Esophagus squamous epithelium (tissue), 5 donors: Measurements from ENCODE around the gene ZNF892. TPM values are rescaled to one million over a fixed set of nuclear protein-coding genes. Genes with fewer than 3 reads are reported as not detected.
"Not testable (repeated sequence)": the region's sequence is repeated elsewhere in the genome, so short reads cannot be mapped to it uniquely, and the experiment has no call there.

ENCODE experiments used
- DNase-seq: peaks from one replicate; lab custom pipeline; 2025; lab: John Stamatoyannopoulos, UW
- H3K27ac ChIP-seq, 4 donors: fragments of 200-600 bp; sonication (generic); one replicate each; pipeline ENCODE4 v1.5.1; 2016 to 2019; ENCODE audit warnings: mild to moderate bottlenecking in 1 of 4
- H3K27me3 ChIP-seq, 4 donors: fragments of 200-600 bp; sonication (generic); 1 replicate in 3 of 4; 2 replicates in 1 of 4; pipeline versions ENCODE4 v1.5.1 to v1.6.0; 2017 to 2021; ENCODE audit warnings: antibody characterized with exemption in 1 of 4
- H3K36me3 ChIP-seq, 3 donors: fragments of 200-600 bp; sonication (generic); one replicate each; pipeline ENCODE4 v1.5.1; 2016 to 2019
- H3K4me1 ChIP-seq, 3 donors: fragments of 200-600 bp; sonication (generic); one replicate each; pipeline ENCODE4 v1.5.1; 2017 to 2019
- H3K4me3 ChIP-seq, 4 donors: fragments of 200-600 bp; sonication (generic); 1 replicate in 3 of 4; 2 replicates in 1 of 4; pipeline ENCODE4 v1.5.1; 2016 to 2019; ENCODE audit warnings: mild to moderate bottlenecking in 2 of 4, moderate library complexity in 1 of 4
- H3K9me3 ChIP-seq, 3 donors: fragments of 200-600 bp; sonication (generic); one replicate each; pipeline ENCODE4 v1.5.1; 2016 to 2019
- POLR2A ChIP-seq, 4 donors: fragments of 450-650 bp; IDR thresholded peaks; one replicate each; pipeline ENCODE4 v1.6.1; 2017; ENCODE audit warnings: antibody characterized with exemption in 4 of 4, mild to moderate bottlenecking in 4 of 4, moderate library complexity in 3 of 4
- WGBS, 2 donors: methylation state at CpG; one replicate each; pipeline ENCODE4 v1.1.5; 2018; 5-methylcytosine and 5-hydroxymethylcytosine counted together
- intact Hi-C: fragments of 100-400 bp; cut with DNase I; formaldehyde crosslinking; loops from one replicate; pipeline ENCODE4 v1.15.0; 2022
- total RNA-seq, 4 donors: library from RNA; depleted of rRNA; stranded (reverse); fragments of >200 nt; gene quantifications; one replicate each; pipeline ENCODE4 v1.1.0, GENCODE V29; 2016
- TF ChIP-seq, protein P1 (sequence below), 6 experiments: fragments of 450-650 bp in 4 of 6; fragments of 200-600 bp in 2 of 6; sonication (generic) in 2 of 6; IDR thresholded peaks; one replicate each; pipeline ENCODE4 v1.5.1; 2016 to 2019; ENCODE audit warnings: antibody characterized with exemption in 6 of 6, mild to moderate bottlenecking in 4 of 6, moderate library complexity in 4 of 6
- donor health status: DM: yes; HTN: yes; CAD: no.

The ZNF892 gene
- total RNA-seq, 4 donors from 2014 or later: 1.9 to 4.7 (median 4.1) TPM

DNA sequence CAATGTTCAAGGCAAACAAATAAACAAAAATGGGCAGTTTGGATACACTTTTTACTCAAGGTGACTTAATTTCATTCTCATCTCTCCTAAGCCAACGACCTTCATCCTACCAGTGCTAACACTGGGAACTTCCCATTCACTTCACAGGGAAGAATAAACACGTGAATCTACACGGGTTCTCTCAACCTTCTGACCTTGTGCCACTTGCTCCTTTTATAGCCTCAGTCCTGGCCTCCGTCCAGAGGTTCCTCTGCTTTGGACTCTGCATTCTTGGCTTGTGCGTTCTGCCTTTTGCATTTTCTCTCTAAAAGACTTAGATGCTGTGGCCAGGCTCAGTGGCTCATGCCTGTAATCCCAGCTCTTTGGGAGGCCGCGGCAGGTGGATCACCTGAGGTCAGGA, 27.9 kb upstream of the ZNF892 start:
- TF ChIP-seq POLR2A (IDR thresholded peaks at IDR 0.05): no peak
- TF ChIP-seq, protein P1, sequence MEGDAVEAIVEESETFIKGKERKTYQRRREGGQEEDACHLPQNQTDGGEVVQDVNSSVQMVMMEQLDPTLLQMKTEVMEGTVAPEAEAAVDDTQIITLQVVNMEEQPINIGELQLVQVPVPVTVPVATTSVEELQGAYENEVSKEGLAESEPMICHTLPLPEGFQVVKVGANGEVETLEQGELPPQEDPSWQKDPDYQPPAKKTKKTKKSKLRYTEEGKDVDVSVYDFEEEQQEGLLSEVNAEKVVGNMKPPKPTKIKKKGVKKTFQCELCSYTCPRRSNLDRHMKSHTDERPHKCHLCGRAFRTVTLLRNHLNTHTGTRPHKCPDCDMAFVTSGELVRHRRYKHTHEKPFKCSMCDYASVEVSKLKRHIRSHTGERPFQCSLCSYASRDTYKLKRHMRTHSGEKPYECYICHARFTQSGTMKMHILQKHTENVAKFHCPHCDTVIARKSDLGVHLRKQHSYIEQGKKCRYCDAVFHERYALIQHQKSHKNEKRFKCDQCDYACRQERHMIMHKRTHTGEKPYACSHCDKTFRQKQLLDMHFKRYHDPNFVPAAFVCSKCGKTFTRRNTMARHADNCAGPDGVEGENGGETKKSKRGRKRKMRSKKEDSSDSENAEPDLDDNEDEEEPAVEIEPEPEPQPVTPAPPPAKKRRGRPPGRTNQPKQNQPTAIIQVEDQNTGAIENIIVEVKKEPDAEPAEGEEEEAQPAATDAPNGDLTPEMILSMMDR (IDR thresholded peaks at IDR 0.05): no peak
- intact Hi-C loops: no loop called here
- Histone ChIP-seq H3K27ac (no peak overlapping the region), H3K36me3 (peaks cover 16 to 77% (median 37%) of the 10 kb centered on the region in 3 donors), H3K27me3 (no peaks in the 10 kb centered on the region), H3K9me3 (peaks cover 0 to 18% (median 9%) of the 10 kb centered on the region in 3 donors), H3K4me1 (no peaks in the 10 kb centered on the region), H3K4me3 (no peak overlapping the region)
- DNase-seq: no peak
- WGBS, 2 donors: 87 to 92% methylated on average over 7 of the region's 7 CpGs

DNA sequence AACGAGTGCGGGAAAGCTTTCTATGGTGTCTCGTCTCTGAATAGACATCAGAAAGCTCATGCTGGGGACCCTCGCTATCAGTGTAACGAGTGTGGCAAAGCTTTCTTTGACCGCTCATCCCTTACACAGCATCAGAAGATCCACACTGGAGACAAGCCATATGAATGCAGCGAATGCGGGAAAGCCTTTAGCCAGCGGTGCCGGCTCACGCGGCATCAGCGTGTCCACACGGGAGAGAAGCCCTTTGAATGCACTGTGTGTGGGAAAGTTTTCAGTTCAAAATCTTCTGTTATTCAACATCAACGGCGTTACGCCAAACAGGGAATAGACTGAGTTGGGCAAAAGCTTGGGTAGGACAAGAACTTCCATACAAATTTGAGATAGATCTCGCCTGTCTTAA, 25.5 kb upstream of the ZNF892 start:
- TF ChIP-seq POLR2A (IDR thresholded peaks at IDR 0.05): no peak
- TF ChIP-seq, protein P1 (IDR thresholded peaks at IDR 0.05): no peak
- Histone ChIP-seq H3K4me3 (no peak overlapping the region), H3K4me1 (no peaks in the 10 kb centered on the region), H3K27ac (no peak overlapping the region), H3K9me3 (peaks cover 0 to 18% (median 9%) of the 10 kb centered on the region in 3 donors), H3K36me3 (peaks cover 16 to 69% (median 37%) of the 10 kb centered on the region in 3 donors), H3K27me3 (no peaks in the 10 kb centered on the region)
- WGBS, 2 donors: 94 to 96% methylated on average over 18 of the region's 18 CpGs
- intact Hi-C loops: no loop called here
- no peak for DNase-seq

DNA sequence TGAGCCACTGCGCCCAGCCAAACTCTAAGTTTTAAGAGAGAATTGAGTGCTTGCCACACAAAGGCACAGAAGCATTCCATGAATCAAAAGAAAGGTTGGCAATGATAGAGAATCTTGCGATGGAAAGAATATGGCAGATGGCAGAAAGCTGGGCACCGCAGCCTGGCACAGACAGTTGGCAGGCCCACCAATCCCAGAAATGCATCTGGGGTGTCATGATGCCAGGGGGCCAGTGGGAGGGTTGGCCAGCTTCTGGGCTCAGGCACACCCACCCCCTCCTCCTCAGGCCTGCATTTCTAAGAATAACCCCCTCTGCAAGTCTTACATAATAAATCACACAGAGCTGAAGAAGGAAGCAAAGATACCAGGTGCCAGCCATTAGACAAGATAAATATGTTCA, 22.1 kb upstream of the ZNF892 start:
- peaks cover 0 to 18% (median 9%) of the 10 kb centered on the region in 3 donors for H3K9me3 ChIP-seq
- no peaks in the 10 kb centered on the region for H3K4me1 ChIP-seq
- WGBS, 2 donors: 92 to 94% methylated on average over 2 to 3 of the region's 3 CpGs
- H3K27me3 ChIP-seq: no peaks in the 10 kb centered on the region
- H3K36me3 ChIP-seq: peaks cover 16 to 36% (median 24%) of the 10 kb centered on the region in 3 donors
- intact Hi-C loops: no loop called here
- H3K4me3 ChIP-seq: no peak overlapping the region
- H3K27ac ChIP-seq: no peak overlapping the region
- TF ChIP-seq POLR2A (IDR thresholded peaks at IDR 0.05): no peak
- TF ChIP-seq, protein P1 (IDR thresholded peaks at IDR 0.05): no peak
- no peak for DNase-seq

DNA sequence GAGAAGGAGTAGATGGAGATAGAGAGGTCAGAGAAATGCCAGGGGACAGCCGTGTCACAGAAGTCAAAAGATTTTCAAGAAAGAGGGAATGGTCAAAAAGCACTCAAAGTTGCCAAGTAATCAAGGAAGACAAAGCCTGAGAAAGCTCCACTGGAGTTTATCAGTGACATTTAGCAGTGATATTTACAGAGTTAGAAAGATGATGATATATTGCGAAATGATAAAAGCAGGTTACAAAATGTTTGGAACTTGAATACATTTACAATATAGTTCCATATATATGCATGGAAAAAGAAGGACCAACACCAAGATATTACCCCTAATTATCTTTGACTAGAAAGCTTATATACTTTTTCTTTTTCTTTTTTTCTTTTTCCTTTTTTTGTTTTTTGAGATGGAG, 21.3 kb upstream of the ZNF892 start:
- Histone ChIP-seq H3K4me1 (no peaks in the 10 kb centered on the region), H3K27me3 (peaks cover 0 to under 1% (median 0%) of the 10 kb centered on the region in 4 donors)

DNA sequence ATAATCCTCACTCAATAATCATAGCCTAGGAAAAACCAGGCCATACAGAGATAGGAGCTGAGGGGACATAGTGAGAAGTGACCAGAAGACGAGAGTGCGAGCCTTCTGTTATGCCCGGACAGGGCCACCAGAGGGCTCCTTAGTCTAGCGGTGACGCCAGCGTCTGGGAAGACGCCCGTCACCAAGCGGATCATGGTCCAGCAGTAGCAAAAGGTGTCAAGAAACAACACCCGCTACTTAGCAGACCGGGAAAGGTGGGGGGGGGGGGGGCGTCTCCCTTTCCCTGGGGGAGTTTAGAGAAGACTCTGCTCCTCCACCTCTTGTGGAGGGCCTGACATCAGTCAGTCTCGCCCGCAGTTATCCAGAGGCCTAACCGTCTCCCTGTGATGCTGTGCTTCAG, 14.4 kb upstream of the ZNF892 start:
- 1 to 2% methylated on average over 9 to 11 of the region's 15 CpGs for WGBS, 2 donors
- TF ChIP-seq, protein P1 (IDR thresholded peaks at IDR 0.05): peak; percentile 34 to 71 (median 60)
- H3K27ac ChIP-seq, H3K36me3 ChIP-seq, intact Hi-C loops, DNase-seq, H3K4me1 ChIP-seq, H3K9me3 ChIP-seq, H3K4me3 ChIP-seq: not testable (repeated sequence)
- peaks cover 0 to 12% (median 0%) of the 10 kb centered on the region in 4 donors for H3K27me3 ChIP-seq

More for the DNA sequence above, 21.3 kb upstream of the ZNF892 start:
- no peak overlapping the region for H3K27ac ChIP-seq
- H3K9me3 ChIP-seq: peaks cover 0 to 13% (median 9%) of the 10 kb centered on the region in 3 donors
- H3K4me3 ChIP-seq: no peak overlapping the region
- WGBS, 2 donors: 72 to 81% methylated on average over 2 of the region's 2 CpGs
- TF ChIP-seq POLR2A (IDR thresholded peaks at IDR 0.05): no peak
- TF ChIP-seq, protein P1 (IDR thresholded peaks at IDR 0.05): no peak
- H3K36me3 ChIP-seq: peaks cover 9 to 29% (median 16%) of the 10 kb centered on the region in 3 donors
- no peak for DNase-seq
- intact Hi-C loops: no loop called here
